GM19351 (cell line): ENCODE measurements around the gene WNT3.
"Not testable (repeated sequence)": the region's sequence is repeated elsewhere in the genome, so short reads cannot be mapped to it uniquely, and the experiment has no call there.

Source experiments
- ATAC-seq: cut with Tn5 transposase; IDR thresholded peaks from one replicate; pipeline ENCODE4 v1.9.1; 2021; ENCODE audit warnings: mild to moderate bottlenecking, moderate library complexity; ENCODE audit not compliant: unreplicated experiment

Gene WNT3

GRCh38 chr17:46818316-46818928, at the start of gene WNT3:
TSS of gene WNT3 (minus strand) at chr17:46818692. CDS start at chr17:46818597, 95 bp downstream.
- no peak for ATAC-seq

GRCh38 chr17:46866747-46867146, 48.3 kb upstream of the WNT3 start:
- ATAC-seq = no peak

GRCh38 chr17:46866325-46866724, 47.8 kb upstream of the WNT3 start:
- ATAC-seq = no peak

- ATAC-seq = no peak
These were observed 46.6 kb upstream of the WNT3 start for GRCh38 chr17:46865100-46865499.

GRCh38 chr17:46863383-46864121, 45.1 kb upstream of the WNT3 start:
- ATAC-seq = no peak

GRCh38 chr17:46862949-46863348, 44.5 kb upstream of the WNT3 start:
- no peak for ATAC-seq

GRCh38 chr17:46859996-46860395, 41.5 kb upstream of the WNT3 start:
- no peak for ATAC-seq

- no peak for ATAC-seq
These were observed 39.1 kb upstream of the WNT3 start for GRCh38 chr17:46857600-46857999.

GRCh38 chr17:46854948-46855347, 36.5 kb upstream of the WNT3 start:
- no peak for ATAC-seq

GRCh38 chr17:46854515-46854914, 36.0 kb upstream of the WNT3 start:
- ATAC-seq = no peak

GRCh38 chr17:46853896-46854444, 35.5 kb upstream of the WNT3 start:
- ATAC-seq = no peak

- ATAC-seq = no peak
These were observed 32.7 kb upstream of the WNT3 start, which contains the start of gene WNT9B for GRCh38 chr17:46851029-46851741. TSS of gene WNT9B (plus strand) at chr17:46851583. CDS start at chr17:46851639, 56 bp downstream.

GRCh38 chr17:46850688-46851028, 32.2 kb upstream of the WNT3 start:
- no peak for ATAC-seq

GRCh38 chr17:46848534-46848933, 30.0 kb upstream of the WNT3 start:
- ATAC-seq = no peak

GRCh38 chr17:46847204-46848191, 29.0 kb upstream of the WNT3 start:
- no peak for ATAC-seq

- ATAC-seq = no peak
These were observed 24.3 kb upstream of the WNT3 start for GRCh38 chr17:46842835-46843234.

- no peak for ATAC-seq
These were observed 23.3 kb upstream of the WNT3 start for GRCh38 chr17:46841561-46842379.

GRCh38 chr17:46840596-46840995, 22.1 kb upstream of the WNT3 start:
- ATAC-seq = not testable (repeated sequence)

GRCh38 chr17:46839211-46839610, 20.7 kb upstream of the WNT3 start:
- no peak for ATAC-seq

- no peak for ATAC-seq
These were observed 19.0 kb upstream of the WNT3 start for GRCh38 chr17:46837521-46837920.
